GM12873 (cell line): Measurements from ENCODE around the gene ZBED3.

ENCODE experiments used
- TF ChIP-seq, protein P1 (sequence below): IDR thresholded peaks from 2 replicates; pipeline ENCODE4 v1.5.1; 2012; ENCODE audit warnings: low read depth, mild to moderate bottlenecking, moderate library complexity, low read length, control low read depth; ENCODE audit not compliant: insufficient read depth; ENCODE audit errors: missing control alignments

ZBED3 gene

DNA sequence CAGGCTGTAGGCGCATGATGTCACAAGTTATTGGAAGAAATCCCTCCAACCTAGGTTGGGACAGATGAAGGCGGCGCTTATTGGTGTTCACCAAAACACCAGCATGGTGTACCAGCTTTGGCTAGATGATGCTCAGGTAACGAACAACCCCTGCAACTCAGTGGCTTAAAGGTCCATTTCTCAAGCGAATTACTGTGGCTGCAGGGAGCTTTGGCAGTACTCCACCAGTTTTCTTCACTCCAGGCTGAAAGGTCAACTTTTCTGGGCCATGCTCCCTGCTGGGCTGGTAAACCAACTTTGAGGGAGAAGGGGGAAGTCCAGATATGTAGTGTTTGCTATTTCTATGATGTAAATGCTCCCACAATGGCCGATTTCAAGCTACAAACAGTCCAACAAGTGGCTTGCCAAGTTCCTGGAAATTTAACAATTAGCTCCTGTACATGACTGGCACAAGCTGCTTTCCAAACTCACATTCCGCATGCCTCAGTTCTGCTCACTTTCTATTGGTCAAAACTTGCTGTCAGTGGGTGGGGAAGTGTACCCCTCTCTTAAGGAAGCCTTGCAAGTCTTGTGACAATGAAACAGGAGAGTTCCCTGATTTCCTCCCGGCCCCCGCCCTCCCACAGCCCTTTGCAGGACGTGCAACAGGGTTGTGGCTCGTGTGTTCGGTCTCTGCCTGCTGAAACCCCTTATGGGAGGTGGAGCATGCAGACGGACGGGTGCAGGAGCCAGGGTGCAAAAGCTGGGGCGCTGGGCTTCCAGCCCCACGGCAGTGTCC is 588 bp upstream of the ZBED3 start:
- TF ChIP-seq, protein P1, sequence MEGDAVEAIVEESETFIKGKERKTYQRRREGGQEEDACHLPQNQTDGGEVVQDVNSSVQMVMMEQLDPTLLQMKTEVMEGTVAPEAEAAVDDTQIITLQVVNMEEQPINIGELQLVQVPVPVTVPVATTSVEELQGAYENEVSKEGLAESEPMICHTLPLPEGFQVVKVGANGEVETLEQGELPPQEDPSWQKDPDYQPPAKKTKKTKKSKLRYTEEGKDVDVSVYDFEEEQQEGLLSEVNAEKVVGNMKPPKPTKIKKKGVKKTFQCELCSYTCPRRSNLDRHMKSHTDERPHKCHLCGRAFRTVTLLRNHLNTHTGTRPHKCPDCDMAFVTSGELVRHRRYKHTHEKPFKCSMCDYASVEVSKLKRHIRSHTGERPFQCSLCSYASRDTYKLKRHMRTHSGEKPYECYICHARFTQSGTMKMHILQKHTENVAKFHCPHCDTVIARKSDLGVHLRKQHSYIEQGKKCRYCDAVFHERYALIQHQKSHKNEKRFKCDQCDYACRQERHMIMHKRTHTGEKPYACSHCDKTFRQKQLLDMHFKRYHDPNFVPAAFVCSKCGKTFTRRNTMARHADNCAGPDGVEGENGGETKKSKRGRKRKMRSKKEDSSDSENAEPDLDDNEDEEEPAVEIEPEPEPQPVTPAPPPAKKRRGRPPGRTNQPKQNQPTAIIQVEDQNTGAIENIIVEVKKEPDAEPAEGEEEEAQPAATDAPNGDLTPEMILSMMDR: no peak

DNA sequence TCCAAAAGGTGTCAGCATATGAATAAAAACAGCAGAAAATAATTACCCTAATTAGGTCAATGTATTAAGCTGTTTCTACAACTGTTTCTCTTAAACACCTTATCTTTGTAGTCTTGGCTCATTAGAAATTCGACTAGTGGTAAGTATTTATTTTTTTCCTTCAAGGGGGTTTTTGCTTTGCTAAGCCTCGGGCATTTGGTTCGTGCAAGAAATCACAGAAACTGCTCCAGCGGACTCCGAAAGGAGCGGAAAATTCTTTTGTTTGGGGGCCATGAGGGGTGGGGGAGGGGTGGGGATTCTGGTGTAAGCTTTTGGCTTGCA is 757 bp downstream of the ZBED3 start:
- TF ChIP-seq, protein P1: no peak

DNA sequence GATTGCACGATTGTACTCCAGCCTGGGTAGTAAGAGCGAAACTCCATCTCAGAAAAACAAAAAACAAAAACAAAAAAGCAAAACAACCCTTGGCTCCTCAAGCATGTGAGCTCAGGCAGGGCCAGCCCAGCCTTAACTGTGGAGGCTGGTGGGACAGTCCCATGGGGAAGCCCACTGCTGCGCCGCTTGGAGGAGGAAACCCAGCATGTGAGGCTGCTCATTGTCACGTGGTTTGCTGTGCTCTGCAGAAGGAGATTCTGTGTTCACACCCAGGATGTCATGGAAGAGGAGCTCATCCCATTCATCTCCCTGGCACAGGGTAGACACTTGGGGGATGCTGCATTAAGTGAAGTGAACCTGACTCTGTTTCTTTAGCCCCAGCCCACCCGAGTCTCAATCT is 4.0 kb downstream of the ZBED3 start:
- TF ChIP-seq, protein P1: no peak

DNA sequence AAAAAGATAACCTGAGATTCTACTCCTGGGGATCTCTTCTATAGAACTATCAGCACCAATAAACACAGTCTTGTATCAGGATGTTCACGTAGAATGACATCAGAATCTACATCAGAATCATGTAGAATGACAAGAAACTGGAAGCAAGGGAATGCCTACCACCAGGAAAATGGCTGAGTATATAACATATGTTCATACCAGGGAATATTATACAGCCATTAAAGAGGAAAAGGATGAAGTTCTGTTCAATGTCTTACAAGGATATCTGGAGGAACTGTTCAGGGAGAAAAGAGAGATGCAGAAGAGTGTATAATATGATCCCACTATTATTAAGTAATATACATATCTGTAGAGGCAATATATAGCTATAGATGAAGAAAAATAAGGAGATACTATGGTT is 4.8 kb downstream of the ZBED3 start:
- TF ChIP-seq, protein P1: no peak

DNA sequence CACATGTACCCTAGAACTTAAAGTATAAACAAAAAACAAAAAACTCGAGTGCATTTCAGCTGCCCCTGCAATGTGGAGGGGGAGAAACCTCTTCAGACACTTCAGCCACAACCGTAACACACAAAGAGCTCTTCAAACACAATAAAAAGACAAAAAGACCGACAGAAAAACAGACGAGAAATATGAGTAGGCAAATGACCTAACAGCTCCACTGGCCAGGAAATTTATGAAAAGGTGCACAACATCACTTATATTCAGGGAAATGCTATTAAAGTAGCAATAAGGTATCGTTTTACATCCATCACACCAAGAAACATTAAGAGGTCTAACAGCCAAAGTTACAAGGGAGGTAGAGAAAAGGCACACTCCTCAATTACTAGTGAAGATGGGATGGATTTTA is 6.2 kb downstream of the ZBED3 start:
- TF ChIP-seq, protein P1: no peak

DNA sequence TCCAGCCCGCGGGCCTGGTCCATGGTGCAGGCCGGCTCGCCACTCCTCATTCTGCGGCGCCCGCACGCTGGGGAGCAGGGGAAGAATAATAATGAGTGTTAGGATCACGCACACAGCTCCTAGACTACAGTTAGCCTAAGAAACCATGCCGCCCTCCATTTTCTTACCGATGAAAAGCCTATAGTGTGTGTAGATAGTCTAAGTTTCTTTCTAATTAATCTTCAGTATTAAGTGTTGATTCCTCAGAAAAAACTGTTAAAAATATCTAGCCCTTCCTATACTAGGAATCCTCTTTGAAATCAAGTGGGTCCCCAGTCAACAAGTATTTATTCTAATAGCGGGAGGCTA is 9.3 kb downstream of the ZBED3 start:
- TF ChIP-seq, protein P1: no peak

DNA sequence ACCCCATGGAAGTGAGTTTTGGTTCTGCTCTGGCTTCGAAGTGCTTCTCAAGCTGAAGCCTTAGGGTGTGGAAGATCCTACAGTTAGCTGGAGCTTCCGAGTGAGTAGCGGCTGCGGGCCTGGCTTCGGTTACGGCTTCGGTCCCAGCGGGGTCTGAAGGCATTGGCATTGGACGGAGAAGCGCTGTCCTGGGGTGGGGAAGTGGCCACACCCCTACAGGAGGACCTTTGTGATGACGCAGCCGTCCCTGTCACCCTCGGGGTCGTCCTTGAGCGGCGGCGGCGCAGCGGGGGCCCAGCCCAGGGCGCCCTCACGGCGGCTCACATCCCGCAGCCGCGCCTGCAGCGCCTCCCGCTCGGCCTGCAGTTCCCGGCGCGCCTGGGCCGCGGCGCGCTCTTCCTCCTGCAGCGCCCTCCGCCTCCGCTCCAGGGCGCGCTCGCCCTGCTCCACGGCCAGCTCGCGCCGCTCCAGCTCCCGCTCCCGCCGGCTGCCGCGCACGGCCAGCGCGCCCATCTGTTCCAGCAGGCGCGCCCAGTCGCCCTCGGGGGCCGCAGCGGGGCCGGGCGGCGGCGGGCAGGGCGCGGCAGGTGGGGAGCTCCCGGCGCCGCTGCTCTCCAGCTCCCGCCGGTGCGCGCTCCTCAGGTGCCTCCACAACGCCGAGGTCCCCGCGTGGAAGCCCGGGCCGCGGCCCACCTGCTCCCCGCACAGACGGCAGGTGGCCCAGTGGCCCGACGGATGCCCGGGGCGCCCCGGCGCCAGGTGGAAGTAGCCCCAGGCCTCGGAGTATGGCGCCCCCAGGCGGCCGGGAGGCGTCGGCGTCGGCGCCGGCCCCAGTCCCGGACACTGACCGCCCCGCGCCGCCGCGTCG is 9.9 kb downstream of the ZBED3 start:
- TF ChIP-seq, protein P1: peak; percentile 74
